Upper lobe of left lung (tissue), 4 donors: ENCODE measurements around the gene ATP6V1G3.

Experiments
- EP300 ChIP-seq, 4 donors: sonication (generic); formaldehyde crosslinking; IDR thresholded peaks; one replicate each; pipeline ENCODE4 v1.5.1; 2017; ENCODE audit warnings: antibody characterized with exemption in 4 of 4, control low read depth in 2 of 4
- POLR2A ChIP-seq, 4 donors: fragments of 450-650 bp; IDR thresholded peaks; one replicate each; pipeline ENCODE4 v1.5.1; 2016 to 2017; ENCODE audit warnings: antibody characterized with exemption in 4 of 4, mild to moderate bottlenecking in 2 of 4
- POLR2AphosphoS5 ChIP-seq, 2 donors: sonication (generic); formaldehyde crosslinking; IDR thresholded peaks; one replicate each; pipeline ENCODE4 v1.5.1; 2017; ENCODE audit warnings: antibody characterized with exemption in 2 of 2
- TF ChIP-seq, protein P1 (sequence below), 6 experiments: fragments of 450-650 bp in 4 of 6; fragments of 200-600 bp in 2 of 6; sonication (generic) in 2 of 6; IDR thresholded peaks; one replicate each; pipeline ENCODE4 v1.5.1; 2016 to 2019; ENCODE audit warnings: antibody characterized with exemption in 6 of 6

- TF ChIP-seq POLR2A (IDR thresholded peaks at IDR 0.05) (no peak), EP300 (IDR thresholded peaks at IDR 0.05) (no peak), POLR2AphosphoS5 (IDR thresholded peaks at IDR 0.05) (no peak)
- TF ChIP-seq, protein P1, sequence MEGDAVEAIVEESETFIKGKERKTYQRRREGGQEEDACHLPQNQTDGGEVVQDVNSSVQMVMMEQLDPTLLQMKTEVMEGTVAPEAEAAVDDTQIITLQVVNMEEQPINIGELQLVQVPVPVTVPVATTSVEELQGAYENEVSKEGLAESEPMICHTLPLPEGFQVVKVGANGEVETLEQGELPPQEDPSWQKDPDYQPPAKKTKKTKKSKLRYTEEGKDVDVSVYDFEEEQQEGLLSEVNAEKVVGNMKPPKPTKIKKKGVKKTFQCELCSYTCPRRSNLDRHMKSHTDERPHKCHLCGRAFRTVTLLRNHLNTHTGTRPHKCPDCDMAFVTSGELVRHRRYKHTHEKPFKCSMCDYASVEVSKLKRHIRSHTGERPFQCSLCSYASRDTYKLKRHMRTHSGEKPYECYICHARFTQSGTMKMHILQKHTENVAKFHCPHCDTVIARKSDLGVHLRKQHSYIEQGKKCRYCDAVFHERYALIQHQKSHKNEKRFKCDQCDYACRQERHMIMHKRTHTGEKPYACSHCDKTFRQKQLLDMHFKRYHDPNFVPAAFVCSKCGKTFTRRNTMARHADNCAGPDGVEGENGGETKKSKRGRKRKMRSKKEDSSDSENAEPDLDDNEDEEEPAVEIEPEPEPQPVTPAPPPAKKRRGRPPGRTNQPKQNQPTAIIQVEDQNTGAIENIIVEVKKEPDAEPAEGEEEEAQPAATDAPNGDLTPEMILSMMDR (IDR thresholded peaks at IDR 0.05) = no peak
Observed at GRCh38 chr1:198494658-198495103, 45.8 kb downstream of the ATP6V1G3 start.
